OCI-LY3 (cell line): ENCODE measurements around the gene GIMD1.

Experiments
- H2AFZ ChIP-seq: fragments of 200-600, 300-600 bp; shearing (Covaris generic); 2 replicates; pipeline ENCODE4 v1.6.0; 2014; ENCODE audit warnings: antibody characterized with exemption, low read depth, low read length
- H3K27ac ChIP-seq: fragments of 200-600, 300-600 bp; sonication (generic); 2 replicates; pipeline ENCODE4 v1.5.1; 2014; ENCODE audit warnings: mild to moderate bottlenecking, low read length, moderate library complexity, mixed read lengths
- H3K27me3 ChIP-seq: fragments of 200-600, 300-600 bp; sonication (generic); 2 replicates; pipeline ENCODE4 v1.6.1; 2014; ENCODE audit warnings: low read depth, low read length, mixed read lengths
- H3K36me3 ChIP-seq: fragments of 200-600, 300-600 bp; sonication (generic); replicated peaks from 2 replicates; pipeline ENCODE3; 2014; ENCODE audit warnings: low read depth, low read length, mixed read lengths
- H3K4me1 ChIP-seq: fragments of 300-600, 200-600 bp; sonication (generic); 2 replicates; pipeline ENCODE4 v1.6.1; 2014; ENCODE audit warnings: low read length, mixed read lengths
- H3K4me2 ChIP-seq: fragments of 200-600, 300-600 bp; sonication (generic); 2 replicates; pipeline ENCODE4 v1.6.1; 2014; ENCODE audit warnings: low read length, mixed read lengths
- H3K4me3 ChIP-seq: fragments of 300-600, 200-600 bp; sonication (generic); 2 replicates; pipeline ENCODE4 v1.5.1; 2014; ENCODE audit warnings: antibody characterized with exemption, mild to moderate bottlenecking, low read length, moderate library complexity
- H3K79me2 ChIP-seq: fragments of 300-600, 200-600 bp; shearing (Covaris generic); 2 replicates; pipeline ENCODE4 v1.6.1; 2014; ENCODE audit warnings: mild to moderate bottlenecking, low read length, mixed read lengths
- H3K9ac ChIP-seq: fragments of 300-600, 200-600 bp; shearing (Covaris generic); 2 replicates; pipeline ENCODE4 v1.6.0; 2014; ENCODE audit warnings: mild to moderate bottlenecking, low read length, moderate library complexity
- H3K9me3 ChIP-seq: fragments of 200-600, 300-600 bp; shearing (Covaris generic); 2 replicates; pipeline ENCODE4 v1.6.1; 2014; ENCODE audit warnings: low read length, mixed read lengths; ENCODE audit not compliant: insufficient read depth
- H4K20me1 ChIP-seq: fragments of 200-600, 300-600 bp; sonication (generic); 2 replicates; pipeline ENCODE4 v1.6.1; 2016; ENCODE audit warnings: low read length, mixed read lengths; ENCODE audit not compliant: insufficient read depth
- EZH2phosphoT487 ChIP-seq: fragments of 200-600 bp; shearing (Covaris generic); IDR thresholded peaks from 2 replicates; pipeline ENCODE4 v1.6.1; 2018; ENCODE audit warnings: antibody characterized with exemption, mixed run types, low read depth
- TF ChIP-seq, protein P1 (sequence below): fragments of 200-600, 300-600 bp; sonication (generic); IDR thresholded peaks from 2 replicates; pipeline ENCODE4 v1.5.1; 2014; ENCODE audit warnings: antibody characterized with exemption, low read length, low read depth

GIMD1 gene

DNA sequence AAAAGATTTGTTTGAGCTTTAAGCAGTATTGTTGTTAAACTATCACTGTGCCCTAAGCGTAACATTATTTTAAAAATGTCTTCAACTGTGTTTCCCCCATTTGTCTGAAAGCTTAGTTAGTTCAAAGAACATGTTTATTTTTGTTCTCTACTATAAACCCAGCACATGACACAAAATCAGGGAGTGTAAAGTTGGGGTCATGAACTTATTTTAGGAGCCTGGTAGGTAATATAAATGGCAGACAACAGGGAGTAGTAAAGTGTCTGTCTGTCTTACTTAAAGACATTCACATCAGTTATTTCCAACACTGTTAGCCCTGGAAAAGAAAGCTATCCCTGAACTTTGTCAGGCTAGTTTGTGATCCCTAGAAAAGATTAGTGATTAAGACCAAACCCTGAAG lies 48.3 kb downstream of the GIMD1 start:
- TF ChIP-seq EZH2phosphoT487, result no peak
- TF ChIP-seq, protein P1, sequence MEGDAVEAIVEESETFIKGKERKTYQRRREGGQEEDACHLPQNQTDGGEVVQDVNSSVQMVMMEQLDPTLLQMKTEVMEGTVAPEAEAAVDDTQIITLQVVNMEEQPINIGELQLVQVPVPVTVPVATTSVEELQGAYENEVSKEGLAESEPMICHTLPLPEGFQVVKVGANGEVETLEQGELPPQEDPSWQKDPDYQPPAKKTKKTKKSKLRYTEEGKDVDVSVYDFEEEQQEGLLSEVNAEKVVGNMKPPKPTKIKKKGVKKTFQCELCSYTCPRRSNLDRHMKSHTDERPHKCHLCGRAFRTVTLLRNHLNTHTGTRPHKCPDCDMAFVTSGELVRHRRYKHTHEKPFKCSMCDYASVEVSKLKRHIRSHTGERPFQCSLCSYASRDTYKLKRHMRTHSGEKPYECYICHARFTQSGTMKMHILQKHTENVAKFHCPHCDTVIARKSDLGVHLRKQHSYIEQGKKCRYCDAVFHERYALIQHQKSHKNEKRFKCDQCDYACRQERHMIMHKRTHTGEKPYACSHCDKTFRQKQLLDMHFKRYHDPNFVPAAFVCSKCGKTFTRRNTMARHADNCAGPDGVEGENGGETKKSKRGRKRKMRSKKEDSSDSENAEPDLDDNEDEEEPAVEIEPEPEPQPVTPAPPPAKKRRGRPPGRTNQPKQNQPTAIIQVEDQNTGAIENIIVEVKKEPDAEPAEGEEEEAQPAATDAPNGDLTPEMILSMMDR, result no peak
- H3K79me2 ChIP-seq, result peaks cover 71% of the 10 kb centered on the region
- peaks cover 21% of the 10 kb centered on the region for H3K4me1 ChIP-seq
- H4K20me1 ChIP-seq, result no peaks in the 10 kb centered on the region
- H3K9ac ChIP-seq, result no peak overlapping the region
- H2AFZ ChIP-seq, result no peak overlapping the region
- H3K4me3 ChIP-seq, result no peak overlapping the region
- peaks cover 16% of the 10 kb centered on the region for H3K36me3 ChIP-seq
- no peak overlapping the region for H3K4me2 ChIP-seq
- no peaks in the 10 kb centered on the region for H3K9me3 ChIP-seq
- no peak overlapping the region for H3K27ac ChIP-seq
- H3K27me3 ChIP-seq, result no peaks in the 10 kb centered on the region

DNA sequence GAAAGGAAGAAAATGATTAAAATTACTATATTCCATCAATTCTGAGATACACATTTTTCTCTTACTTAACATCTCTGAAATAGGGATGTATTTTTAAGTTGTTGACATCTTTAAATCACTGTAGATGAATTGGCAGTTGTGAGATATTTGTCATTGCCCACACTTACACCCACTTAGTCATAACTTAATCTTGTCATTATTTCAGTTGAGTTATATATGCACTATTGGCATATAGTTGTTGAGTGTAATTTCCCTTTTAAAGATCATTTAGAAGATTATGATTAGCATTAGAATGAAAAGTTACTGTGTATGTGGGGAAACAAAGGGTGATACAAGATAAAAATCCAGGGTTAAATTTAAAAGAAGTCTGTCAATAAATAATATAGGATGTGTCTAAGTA lies 50.1 kb downstream of the GIMD1 start:
- Histone ChIP-seq H4K20me1 (no peaks in the 10 kb centered on the region), H3K27me3 (no peaks in the 10 kb centered on the region), H3K4me1 (peaks cover 28% of the 10 kb centered on the region), H3K27ac (no peak overlapping the region), H3K9me3 (no peaks in the 10 kb centered on the region), H3K4me2 (no peak overlapping the region), H2AFZ (no peak overlapping the region), H3K36me3 (peaks cover 16% of the 10 kb centered on the region), H3K4me3 (no peak overlapping the region), H3K79me2 (peaks cover 82% of the 10 kb centered on the region), H3K9ac (no peak overlapping the region)
- TF ChIP-seq, protein P1, result no peak
- no peak for TF ChIP-seq EZH2phosphoT487

DNA sequence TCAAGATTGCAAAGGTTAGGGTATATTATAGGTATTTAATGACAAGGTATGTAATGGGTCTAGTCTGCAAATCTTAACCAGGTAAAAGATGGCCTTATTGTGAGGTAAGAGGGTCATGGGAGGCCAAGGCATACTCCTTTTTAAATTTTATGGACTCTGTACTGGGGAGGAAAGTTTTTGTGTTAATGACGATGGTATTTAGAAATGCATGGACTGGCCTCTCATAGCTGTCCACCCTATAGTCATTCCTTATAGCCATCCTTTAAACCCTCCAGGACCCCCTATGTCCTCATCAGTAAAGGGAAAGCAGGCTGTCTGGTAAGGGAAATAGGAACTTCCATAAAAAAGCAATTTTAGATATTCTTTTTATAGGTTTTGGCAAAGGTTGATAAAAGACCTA lies 50.8 kb downstream of the GIMD1 start:
- Histone ChIP-seq H2AFZ (no peak overlapping the region), H3K79me2 (peaks cover 82% of the 10 kb centered on the region), H3K4me3 (peak overlapping the region; percentile 98), H3K36me3 (peaks cover 16% of the 10 kb centered on the region), H3K4me2 (peak overlapping the region; percentile 97), H3K9me3 (no peaks in the 10 kb centered on the region), H3K9ac (0 out of 2 replicates have a peak overlapping the region, but pooled peaks have one; percentile 96), H3K27me3 (no peaks in the 10 kb centered on the region), H3K27ac (no peak overlapping the region), H4K20me1 (no peaks in the 10 kb centered on the region), H3K4me1 (peaks cover 27% of the 10 kb centered on the region)
- no peak for TF ChIP-seq EZH2phosphoT487
- TF ChIP-seq, protein P1, result no peak

DNA sequence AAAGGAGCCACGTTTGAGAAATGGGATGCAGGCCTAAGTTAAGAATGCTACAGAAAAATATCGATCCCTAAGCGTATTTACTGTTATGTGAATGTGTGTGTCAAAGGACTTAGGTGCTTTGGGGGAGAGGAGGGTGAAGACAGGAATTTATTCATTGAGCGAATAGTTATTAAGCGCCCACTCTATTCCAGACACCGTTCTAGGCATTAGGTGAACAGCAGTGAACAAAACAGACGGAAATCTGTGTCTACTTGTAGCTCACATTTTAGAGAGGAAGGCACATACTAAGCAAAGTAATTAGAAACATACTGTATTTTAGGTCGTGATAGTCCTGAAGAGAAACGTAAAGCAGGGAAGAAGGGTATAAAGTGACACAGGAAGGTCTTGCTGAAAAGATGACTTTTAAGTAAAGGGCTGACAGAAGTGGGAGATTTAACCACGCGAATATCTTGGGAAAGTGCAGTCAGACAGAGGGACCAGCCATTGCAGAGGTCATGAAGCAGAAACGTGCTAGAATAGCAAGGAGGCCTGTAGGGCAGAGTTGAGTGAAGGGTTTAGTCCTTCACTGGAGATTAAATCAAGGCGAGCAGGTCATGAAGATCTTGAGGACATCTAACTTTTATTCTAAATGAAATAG lies 51.7 kb downstream of the GIMD1 start:
- H3K4me2 ChIP-seq, result peak overlapping the region; percentile 97
- peaks cover 16% of the 10 kb centered on the region for H3K36me3 ChIP-seq
- TF ChIP-seq, protein P1, result no peak
- no peak for TF ChIP-seq EZH2phosphoT487
- H3K9ac ChIP-seq, result peak overlapping the region; percentile 96
- peak overlapping the region; percentile 98 for H3K4me3 ChIP-seq
- H3K4me1 ChIP-seq, result peaks cover 29% of the 10 kb centered on the region
- H3K27me3 ChIP-seq, result no peaks in the 10 kb centered on the region
- no peaks in the 10 kb centered on the region for H3K9me3 ChIP-seq
- H3K27ac ChIP-seq, result peak overlapping the region; percentile 83
- peak overlapping the region; percentile 88; the same call in 1 of the 2 replicates for H2AFZ ChIP-seq
- peaks cover 80% of the 10 kb centered on the region for H3K79me2 ChIP-seq
- no peaks in the 10 kb centered on the region for H4K20me1 ChIP-seq
